Stimulated activated naive CD8-positive, alpha-beta T cell treated with anti-CD3 and anti-CD28 coated beads, Interleukin-15, Interleukin-2, amounts not matched to agents 100 U/mL and 50 U/mL, for 24 hours (primary cell): ENCODE measurements around the gene PLET1.
"Not testable (repeated sequence)": the region's sequence is repeated elsewhere in the genome, so short reads cannot be mapped to it uniquely, and the experiment has no call there.

Experiments used
- ATAC-seq: fragments of 150-1000 bp; cut with Tn5 transposase; one replicate; pipeline ENCODE4 v1.10.0; 2021
- DNase-seq: peaks from one replicate; pipeline ENCODE4 v3.0.0; 2021

The PLET1 gene

DNA sequence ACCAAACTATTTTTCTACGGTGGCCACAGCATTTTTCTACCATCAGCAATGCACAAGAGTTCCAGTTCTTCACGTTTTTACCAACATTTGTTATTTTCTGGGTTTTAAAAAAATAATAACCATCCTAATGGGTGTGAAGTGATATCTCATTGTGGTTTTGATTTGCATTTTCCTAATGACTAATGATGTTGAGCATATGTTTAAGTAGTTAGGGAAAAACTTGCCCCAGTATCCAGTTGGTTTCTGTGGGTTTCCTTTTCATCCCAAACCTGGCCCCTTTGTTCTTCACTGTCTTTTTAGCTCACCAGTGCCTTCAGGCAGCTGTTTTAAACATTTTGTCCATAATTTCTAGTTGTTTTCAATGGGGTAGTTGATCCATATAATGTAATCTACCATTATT is 49.1 kb downstream of the PLET1 start:
- DNase-seq, result no peak
- peak; percentile 69 for ATAC-seq

DNA sequence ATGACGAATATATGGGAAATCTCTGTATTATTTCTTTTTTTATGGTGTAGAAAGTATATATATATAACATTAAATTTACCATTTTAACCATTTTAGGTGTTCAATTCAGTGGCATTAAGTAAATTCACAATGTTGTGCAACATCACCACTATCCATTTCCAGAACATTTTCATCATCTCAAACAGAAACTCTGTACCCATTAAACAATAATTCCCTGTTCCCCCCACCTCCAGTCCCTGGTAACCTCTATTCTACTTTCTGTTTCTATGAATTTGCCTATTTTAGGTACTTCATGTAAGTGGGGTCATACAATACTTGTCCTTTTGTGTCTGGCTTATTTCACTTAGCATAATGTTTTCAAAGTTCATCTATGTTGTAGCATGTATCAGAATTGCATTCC is 49.8 kb downstream of the PLET1 start:
- ATAC-seq (no peak), DNase-seq (no peak)

DNA sequence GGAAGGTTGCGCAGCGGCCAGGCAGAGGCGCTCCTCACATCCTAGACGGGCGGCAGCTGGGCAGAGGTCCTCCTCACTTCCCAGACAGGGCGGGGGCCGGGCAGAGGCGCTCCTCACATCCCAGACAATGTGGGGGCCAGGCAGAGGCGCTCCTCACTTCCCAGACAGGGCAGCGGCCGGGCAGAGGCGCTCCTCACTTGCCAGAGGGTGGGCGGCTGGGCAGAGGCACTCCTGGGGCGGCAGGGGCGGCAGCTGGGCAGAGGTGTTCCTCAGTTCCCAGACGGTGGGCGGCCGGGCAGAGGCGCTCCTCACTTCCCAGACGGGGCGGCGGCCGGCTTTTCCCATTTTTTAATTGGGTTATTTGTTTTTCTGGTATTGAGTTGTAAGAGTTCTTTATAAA is 54.6 kb downstream of the PLET1 start:
- no peak for ATAC-seq
- no peak for DNase-seq

DNA sequence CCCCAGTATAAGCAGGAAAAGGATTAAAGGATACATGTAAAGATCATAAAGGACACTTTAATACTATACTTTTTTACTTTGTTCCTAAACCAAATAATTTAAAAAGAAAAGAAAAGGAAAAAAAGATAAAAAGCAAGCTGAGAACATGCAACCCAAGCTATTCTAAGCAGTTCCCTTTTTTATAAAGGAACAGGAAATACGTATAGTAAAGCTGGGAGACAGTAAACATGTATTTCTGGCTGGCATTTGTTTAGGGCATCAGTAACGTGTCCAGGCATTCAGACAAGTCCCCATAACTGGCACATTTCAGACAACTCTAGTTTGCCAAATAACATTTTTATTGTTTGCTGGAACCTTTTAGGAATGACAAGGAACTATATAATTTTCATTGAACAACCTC is 60.4 kb downstream of the PLET1 start:
- ATAC-seq (no peak), DNase-seq (no peak)

DNA sequence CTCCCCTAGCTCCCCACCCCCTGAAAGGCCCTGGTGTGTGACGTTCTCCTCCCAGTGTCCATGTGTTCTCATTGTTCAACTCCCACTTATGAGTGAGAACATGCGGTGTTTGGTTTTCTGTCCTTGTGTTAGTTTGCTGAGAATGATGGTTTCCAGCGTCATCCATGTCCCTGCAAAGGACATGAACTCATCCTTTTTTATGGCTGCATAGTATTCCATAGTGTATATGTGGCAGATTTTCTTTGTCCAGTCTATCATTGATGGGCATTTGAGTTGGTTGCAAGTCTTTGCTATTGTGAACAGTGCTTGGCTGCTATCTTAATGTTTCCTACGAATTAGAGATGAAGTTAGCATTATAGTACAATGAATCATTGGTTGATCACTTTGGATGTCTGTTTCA is 61.6 kb downstream of the PLET1 start:
- DNase-seq, ATAC-seq: not testable (repeated sequence)
